GM12878 (cell line): ENCODE results near the gene HERC2. TPM values are rescaled to one million over a fixed set of nuclear protein-coding genes. Genes with fewer than 3 reads are reported as not detected.

Source experiments
- ATAC-seq: fragments of 200-7000 bp; cut with Tn5 transposase; 3 replicates; pipeline ENCODE4 v1.9.1; 2020; ENCODE audit warnings: mild to moderate bottlenecking, moderate library complexity
- BruUV-seq: library from RNA; stranded (reverse); fragments of 400-500 nt; replicated peaks from 2 replicates; lab custom pipeline; 2021; lab: Mats Ljungman, UMichigan
- CTCF ChIA-PET: fragments of 300-600 bp; sonication (Branson Sonifier 250); formaldehyde crosslinking; extraction: SDS; loops from one replicate; lab custom pipeline; 2021; ENCODE audit warnings: inconsistent platforms; lab: Yijun Ruan, JAX
- POLR2A ChIA-PET: fragments of 350-600 bp; formaldehyde crosslinking; extraction: SDS; loops from one replicate; lab custom pipeline; 2021; ENCODE audit warnings: inconsistent platforms; lab: Charles Lee
- RAD21 ChIA-PET: fragments of 300-600 bp; sonication (Branson Sonifier 250); formaldehyde crosslinking; loops from one replicate; lab custom pipeline; 2023; ENCODE audit warnings: antibody characterized with exemption; ENCODE audit not compliant: unreplicated experiment; lab: Charles Lee
- SMC1A ChIA-PET: fragments of 300-600 bp; sonication (Branson Sonifier 250); formaldehyde crosslinking; loops from one replicate; lab custom pipeline; 2023; ENCODE audit not compliant: unreplicated experiment, uncharacterized antibody; lab: Charles Lee
- DNase-seq: peaks from one replicate; pipeline ENCODE4 v3.0.0-alpha.2; 2011; ENCODE audit warnings: low read depth, low spot score
- FAIRE-seq: peaks from 3 replicates; lab custom pipeline; 2011; peaks lifted over from hg19 to GRCh38; lab: Jason Lieb, UNC
- H2AFZ ChIP-seq: 2 replicates; pipeline ENCODE4 v1.6.0; 2011; ENCODE audit warnings: low read depth, low read length, control low read depth; ENCODE audit not compliant: control insufficient read depth
- H3K27ac ChIP-seq: 2 replicates; pipeline ENCODE4 v1.5.1; 2011; ENCODE audit warnings: control low read depth; ENCODE audit not compliant: control insufficient read depth, insufficient read depth
- H3K27me3 ChIP-seq, 2 experiments: replicated peaks in 1 of 2; 2 replicates each; pipeline versions ENCODE4 v1.6.0 to v1.6.1; 2011; ENCODE audit warnings: low read length in 1 of 2; ENCODE audit not compliant: control insufficient read depth in 2 of 2, insufficient read depth in 2 of 2
- H3K36me3 ChIP-seq, 2 experiments: 2 replicates each; pipeline ENCODE4 v1.5.1; 2011; ENCODE audit warnings: low read length in 1 of 2; ENCODE audit not compliant: control insufficient read depth in 2 of 2, insufficient read depth in 2 of 2
- H3K4me1 ChIP-seq: 2 replicates; pipeline ENCODE4 v1.6.1; 2011; ENCODE audit warnings: mild to moderate bottlenecking, low read length, moderate library complexity, mixed read lengths; ENCODE audit not compliant: control insufficient read depth, insufficient read depth
- H3K4me2 ChIP-seq: 2 replicates; pipeline ENCODE4 v1.6.0; 2011; ENCODE audit warnings: control low read depth; ENCODE audit not compliant: control insufficient read depth, insufficient read depth
- H3K4me3 ChIP-seq: fragments of 200-600 bp; sonication (generic); 2 replicates; pipeline ENCODE4 v1.5.1; 2016
- H3K79me2 ChIP-seq: 2 replicates; pipeline ENCODE4 v1.6.0; 2011; ENCODE audit warnings: low read length; ENCODE audit not compliant: control insufficient read depth, insufficient read depth
- H3K9ac ChIP-seq: 2 replicates; pipeline ENCODE4 v1.8.0; 2011; ENCODE audit warnings: low read length, control low read depth, mixed read lengths; ENCODE audit not compliant: control insufficient read depth, insufficient read depth
- H3K9me3 ChIP-seq: replicated peaks from 3 replicates; pipeline ENCODE4 v1.5.1; 2011; ENCODE audit warnings: mild to moderate bottlenecking, low read length; ENCODE audit not compliant: control insufficient read depth, insufficient read depth
- H4K20me1 ChIP-seq: 2 replicates; pipeline ENCODE4 v1.6.0; 2011; ENCODE audit not compliant: control insufficient read depth, insufficient read depth
- BHLHE40 ChIP-seq, 2 experiments: fragments of 450-650 bp in 1 of 2; IDR thresholded peaks; 2 replicates each; pipeline ENCODE4 v1.6.1; 2011 to 2017; ENCODE audit warnings: low read depth in 2 of 2, borderline replicate concordance in 1 of 2, improper control_type of control experiment in 1 of 2, low read length in 1 of 2, mild to moderate bottlenecking in 1 of 2
- CHD4 ChIP-seq: fragments of 200-600 bp; sonication (generic); IDR thresholded peaks from 2 replicates; pipeline ENCODE4 v1.6.1; 2016; ENCODE audit warnings: mild to moderate bottlenecking
- ESRRA ChIP-seq: IDR thresholded peaks from 2 replicates; pipeline ENCODE4 v1.6.1; 2012; ENCODE audit warnings: mild to moderate bottlenecking, low read length, improper control_type of control experiment
- IKZF2 ChIP-seq, 2 experiments: fragments of 450-650 bp; IDR thresholded peaks; 2 replicates each; pipeline ENCODE4 v1.6.1; 2017; ENCODE audit warnings: mild to moderate bottlenecking in 2 of 2, moderate library complexity in 2 of 2
- MYB ChIP-seq: fragments of 150-350 bp; IDR thresholded peaks from 2 replicates; pipeline ENCODE4 v1.6.1; 2014; ENCODE audit warnings: mild to moderate bottlenecking, low read depth, low read length, borderline replicate concordance
- NR2C2 ChIP-seq: IDR thresholded peaks from 2 replicates; pipeline ENCODE4 v1.6.1; 2011; ENCODE audit warnings: borderline replicate concordance, low read depth; ENCODE audit not compliant: control insufficient read depth, insufficient read length
- PAX5 ChIP-seq: IDR thresholded peaks from 2 replicates; pipeline ENCODE4 v1.6.1; 2011; ENCODE audit warnings: low read depth, low read length, borderline replicate concordance
- RCOR1 ChIP-seq: conservative IDR thresholded peaks from 2 replicates; pipeline ENCODE4 v1.6.1; 2012; ENCODE audit warnings: low read depth, low read length, improper control_type of control experiment
- RFX5 ChIP-seq: IDR thresholded peaks from 2 replicates; pipeline ENCODE4 v1.6.1; 2011; ENCODE audit warnings: low read depth, low read length, improper control_type of control experiment
- SMAD5 ChIP-seq: IDR thresholded peaks from 2 replicates; pipeline ENCODE4 v1.6.1; 2016; ENCODE audit warnings: antibody characterized with exemption, low read depth
- TCF12 ChIP-seq: IDR thresholded peaks from 2 replicates; pipeline ENCODE4 v1.6.1; 2011; ENCODE audit warnings: low read depth, mild to moderate bottlenecking, low read length
- ZNF384 ChIP-seq: IDR thresholded peaks from 2 replicates; pipeline ENCODE4 v1.6.1; 2012; ENCODE audit warnings: low read depth, mild to moderate bottlenecking, low read length, improper control_type of control experiment, borderline replicate concordance
- ZNF622 ChIP-seq: fragments of 450-650 bp; IDR thresholded peaks from 2 replicates; pipeline ENCODE4 v1.6.1; 2017; ENCODE audit warnings: mild to moderate bottlenecking, inconsistent platforms
- WGBS: methylation state at CpG from one replicate; pipeline ENCODE4 v1.1.6; 2016; ENCODE audit warnings: low lambda C conversion rate; ENCODE audit not compliant: insufficient replicate concordance, insufficient coverage; ENCODE audit errors: missing lambda C conversion rate; 5-methylcytosine and 5-hydroxymethylcytosine counted together
- in situ Hi-C: fragments of 300-500 bp; cut with MboI; formaldehyde crosslinking; loops from 9 replicates; pipeline ENCODE4 v1.14.3; 2018; ENCODE audit warnings: mixed read lengths
- intact Hi-C: fragments of 100-400 bp; cut with micrococcal nuclease; formaldehyde crosslinking; loops from one replicate; pipeline ENCODE4 v1.14.2; 2022; ENCODE audit not compliant: unreplicated experiment
- polyA plus RNA-seq, 11 experiments: library from polyadenylated mRNA; depleted of rRNA in 4 of 11; unstranded in 6 of 11; stranded (reverse) in 5 of 11; fragments of >200 nt; fragmentation: Nextera tagmentation in 4 of 11; fragmentation: Illumina TruSeq in 1 of 11; extraction: Ambion mirVana in 4 of 11; extraction: Trizol in 1 of 11; gene quantifications; 1 replicate in 1 of 11; 2 replicates in 10 of 11; pipeline versions ENCODE4 v1.2.1 to v1.2.3, GENCODE V29; 2011 to 2016; ENCODE audit warnings: inconsistent platforms in 2 of 11, missing spikeins in 2 of 11, low read depth in 1 of 11
- total RNA-seq, 4 experiments: library from RNA; depleted of rRNA in 3 of 4; stranded (reverse); fragments of >200 nt in 3 of 4; fragmentation: Illumina TruSeq in 1 of 4; extraction: Trizol in 1 of 4; gene quantifications; 2 replicates each; pipeline versions ENCODE4 v1.2.1 to v1.2.3, GENCODE V29; 2013 to 2021
- TF ChIP-seq, protein P1 (sequence below): fragments of 450-650 bp; IDR thresholded peaks from 2 replicates; pipeline ENCODE4 v1.6.1; 2017; ENCODE audit warnings: low read depth, mild to moderate bottlenecking, moderate library complexity
- TF ChIP-seq, protein P2 (sequence below): fragments of 450-650 bp; IDR thresholded peaks from 2 replicates; pipeline ENCODE4 v1.6.1; 2017; ENCODE audit warnings: antibody characterized with exemption, mild to moderate bottlenecking, moderate library complexity

The HERC2 gene
- total and polyA plus RNA-seq, 10 of the 15 experiments (the other 5 are each of a cell fraction or from before 2014, with no cell fraction given), result 6.1 to 39.0 (median 24.0) TPM

DNA sequence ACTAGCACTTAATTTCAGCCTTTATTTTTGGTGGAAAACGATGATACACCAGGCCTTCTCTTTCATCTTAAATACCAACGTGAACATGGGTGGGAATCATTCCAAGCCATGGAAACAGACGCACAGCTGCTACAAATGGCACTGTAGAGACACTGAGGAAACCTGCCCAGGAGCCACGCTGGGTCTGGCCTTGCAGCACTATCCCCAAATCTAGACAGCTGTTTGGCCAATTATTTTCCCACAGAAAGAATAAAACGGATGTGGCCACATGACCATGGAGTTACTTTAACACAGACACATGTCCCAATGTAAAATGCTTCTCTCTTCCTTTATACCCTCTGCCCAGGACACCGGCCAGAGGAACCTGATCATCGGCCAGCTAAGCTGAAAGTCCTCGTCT, 139.2 kb downstream of the HERC2 start (continued):
- TF ChIP-seq SMAD5, result no peak

DNA sequence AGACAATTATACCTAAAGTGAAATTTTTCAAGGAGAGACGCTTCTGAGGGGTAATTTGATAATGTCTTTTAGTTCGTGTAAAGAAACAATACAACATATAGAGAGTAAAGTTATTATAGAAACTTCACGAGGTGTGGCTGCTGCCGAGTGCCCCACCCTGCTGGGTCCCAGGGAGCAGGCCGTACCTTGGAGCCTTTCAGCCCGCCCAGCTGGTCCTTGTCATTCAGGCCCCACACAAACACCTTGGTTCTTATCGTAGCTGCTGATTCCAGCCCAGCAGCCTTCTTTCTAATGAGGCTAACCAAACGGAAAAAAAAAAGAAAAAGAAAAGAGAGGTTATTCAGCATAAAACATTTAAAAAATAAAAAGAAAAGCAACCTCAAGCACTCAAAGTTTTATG, 139.8 kb downstream of the HERC2 start:
- H2AFZ ChIP-seq, result no peak overlapping the region
- H3K9me3 ChIP-seq, result no peaks in the 10 kb centered on the region
- in situ Hi-C loops (no loop called here), intact Hi-C loops (no loop called here)
- CTCF ChIA-PET, result interaction anchor here (0.6 kb wide), 1 partner anchor 28 kb away, joined by 4 read pairs; no protein-coding TSS in a partner anchor
- no peaks in the 10 kb centered on the region for H3K27me3 ChIP-seq
- ATAC-seq (no peak), DNase-seq (no peak), FAIRE-seq (no peak)
- H3K4me2 ChIP-seq, result no peak overlapping the region
- RAD21 ChIA-PET, result no interaction called here
- H4K20me1 ChIP-seq, result no peaks in the 10 kb centered on the region
- BruUV-seq, result no TSS peak
- no peaks in the 10 kb centered on the region for H3K79me2 ChIP-seq
- SMC1A ChIA-PET, result no interaction called here
- no peaks in the 10 kb centered on the region for H3K4me1 ChIP-seq
- POLR2A ChIA-PET, result no interaction called here
- H3K27ac ChIP-seq, result no peak overlapping the region
- H3K9ac ChIP-seq, result no peak overlapping the region
- 93% methylated on average over 8 of the region's 8 CpGs for WGBS
- no peak for TF ChIP-seq RFX5
- TF ChIP-seq, protein P1, sequence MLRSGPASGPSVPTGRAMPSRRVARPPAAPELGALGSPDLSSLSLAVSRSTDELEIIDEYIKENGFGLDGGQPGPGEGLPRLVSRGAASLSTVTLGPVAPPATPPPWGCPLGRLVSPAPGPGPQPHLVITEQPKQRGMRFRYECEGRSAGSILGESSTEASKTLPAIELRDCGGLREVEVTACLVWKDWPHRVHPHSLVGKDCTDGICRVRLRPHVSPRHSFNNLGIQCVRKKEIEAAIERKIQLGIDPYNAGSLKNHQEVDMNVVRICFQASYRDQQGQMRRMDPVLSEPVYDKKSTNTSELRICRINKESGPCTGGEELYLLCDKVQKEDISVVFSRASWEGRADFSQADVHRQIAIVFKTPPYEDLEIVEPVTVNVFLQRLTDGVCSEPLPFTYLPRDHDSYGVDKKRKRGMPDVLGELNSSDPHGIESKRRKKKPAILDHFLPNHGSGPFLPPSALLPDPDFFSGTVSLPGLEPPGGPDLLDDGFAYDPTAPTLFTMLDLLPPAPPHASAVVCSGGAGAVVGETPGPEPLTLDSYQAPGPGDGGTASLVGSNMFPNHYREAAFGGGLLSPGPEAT, result no peak
- no peak for TF ChIP-seq PAX5
- TF ChIP-seq ESRRA, result no peak
- no peak for TF ChIP-seq RCOR1
- TF ChIP-seq, protein P2, sequence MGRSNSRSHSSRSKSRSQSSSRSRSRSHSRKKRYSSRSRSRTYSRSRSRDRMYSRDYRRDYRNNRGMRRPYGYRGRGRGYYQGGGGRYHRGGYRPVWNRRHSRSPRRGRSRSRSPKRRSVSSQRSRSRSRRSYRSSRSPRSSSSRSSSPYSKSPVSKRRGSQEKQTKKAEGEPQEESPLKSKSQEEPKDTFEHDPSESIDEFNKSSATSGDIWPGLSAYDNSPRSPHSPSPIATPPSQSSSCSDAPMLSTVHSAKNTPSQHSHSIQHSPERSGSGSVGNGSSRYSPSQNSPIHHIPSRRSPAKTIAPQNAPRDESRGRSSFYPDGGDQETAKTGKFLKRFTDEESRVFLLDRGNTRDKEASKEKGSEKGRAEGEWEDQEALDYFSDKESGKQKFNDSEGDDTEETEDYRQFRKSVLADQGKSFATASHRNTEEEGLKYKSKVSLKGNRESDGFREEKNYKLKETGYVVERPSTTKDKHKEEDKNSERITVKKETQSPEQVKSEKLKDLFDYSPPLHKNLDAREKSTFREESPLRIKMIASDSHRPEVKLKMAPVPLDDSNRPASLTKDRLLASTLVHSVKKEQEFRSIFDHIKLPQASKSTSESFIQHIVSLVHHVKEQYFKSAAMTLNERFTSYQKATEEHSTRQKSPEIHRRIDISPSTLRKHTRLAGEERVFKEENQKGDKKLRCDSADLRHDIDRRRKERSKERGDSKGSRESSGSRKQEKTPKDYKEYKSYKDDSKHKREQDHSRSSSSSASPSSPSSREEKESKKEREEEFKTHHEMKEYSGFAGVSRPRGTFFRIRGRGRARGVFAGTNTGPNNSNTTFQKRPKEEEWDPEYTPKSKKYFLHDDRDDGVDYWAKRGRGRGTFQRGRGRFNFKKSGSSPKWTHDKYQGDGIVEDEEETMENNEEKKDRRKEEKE, result no peak
- no peak for TF ChIP-seq BHLHE40 (IDR thresholded peaks at IDR 0.05; ENCODE audit: borderline replicate concordance in 1 of 2, low read depth in 2 of 2, low read length in 1 of 2)
- TF ChIP-seq TCF12, result no peak
- no peak for TF ChIP-seq MYB
- TF ChIP-seq CHD4, result no peak
- TF ChIP-seq ZNF384, result no peak
- no peak for TF ChIP-seq NR2C2
- no peak for TF ChIP-seq ZNF622
- no peak for TF ChIP-seq IKZF2 (IDR thresholded peaks at IDR 0.05)
- H3K36me3 ChIP-seq, result peaks cover 3 to 4% of the 10 kb centered on the region in 2 experiments; a peak in 3 of 4 replicates
- H3K4me3 ChIP-seq, result no peak overlapping the region
